Inflammatory macrophage treated with lipopolysaccharide for 1 hour (primary cell): ENCODE measurements around the gene MBNL1.

ENCODE experiments used
- DNase-seq, 2 donors: peaks; one replicate each; pipeline ENCODE4 v3.0.0-alpha.2; 2020 to 2022

Gene MBNL1

GRCh38 chr3:152457500-152458375 lies 189.0 kb downstream of the MBNL1 start:
- DNase-seq: no peak

GRCh38 chr3:152458376-152459117 lies 189.8 kb downstream of the MBNL1 start:
- DNase-seq: no peak

GRCh38 chr3:152459118-152459515 lies 190.4 kb downstream of the MBNL1 start:
- no peak for DNase-seq

GRCh38 chr3:152459572-152459971 lies 190.8 kb downstream of the MBNL1 start:
- no peak for DNase-seq

GRCh38 chr3:152460936-152461335 lies 192.2 kb downstream of the MBNL1 start:
- no peak for DNase-seq

- DNase-seq: peak in 1 of 2 donors; percentile 40
Observed at GRCh38 chr3:152461460-152461859, 192.7 kb downstream of the MBNL1 start.

- DNase-seq: peak; percentile 52 to 78
Observed at GRCh38 chr3:152466784-152467183, 198.1 kb downstream of the MBNL1 start.

GRCh38 chr3:152469248-152470025 lies 200.7 kb downstream of the MBNL1 start:
- DNase-seq: no peak

GRCh38 chr3:152470095-152470494 lies 201.4 kb downstream of the MBNL1 start:
- DNase-seq: no peak

GRCh38 chr3:152470893-152471292 lies 202.2 kb downstream of the MBNL1 start:
- DNase-seq: no peak

GRCh38 chr3:152471814-152472671 lies 203.3 kb downstream of the MBNL1 start:
- peak; percentile 70 to 83 for DNase-seq

- DNase-seq: no peak
Observed at GRCh38 chr3:152472672-152472954, 203.9 kb downstream of the MBNL1 start.

GRCh38 chr3:152474585-152474984 lies 205.9 kb downstream of the MBNL1 start:
- DNase-seq: peak; percentile 80

- no peak for DNase-seq
Observed at GRCh38 chr3:152477422-152477821, 208.7 kb downstream of the MBNL1 start.

GRCh38 chr3:152480282-152480953 lies 211.7 kb downstream of the MBNL1 start:
- DNase-seq: no peak

- no peak for DNase-seq
Observed at GRCh38 chr3:152486364-152486763, 217.6 kb downstream of the MBNL1 start.

- DNase-seq: no peak
Observed at GRCh38 chr3:152488449-152488848, 219.7 kb downstream of the MBNL1 start.

- DNase-seq: no peak
Observed at GRCh38 chr3:152491922-152492321, 223.2 kb downstream of the MBNL1 start.

GRCh38 chr3:152496286-152496685 lies 227.6 kb downstream of the MBNL1 start:
- DNase-seq: no peak

- no peak for DNase-seq
Observed at GRCh38 chr3:152496716-152497115, 228.0 kb downstream of the MBNL1 start.

- DNase-seq: peak; percentile 78 to 84
Observed at GRCh38 chr3:152497457-152497856, 228.7 kb downstream of the MBNL1 start.

- DNase-seq: no peak
Observed at GRCh38 chr3:152497890-152498289, 229.2 kb downstream of the MBNL1 start.
